Common myeloid progenitor, CD34-positive (primary cell): Measurements from ENCODE around the gene B3GNT5.

Experiments
- CTCF ChIA-PET: fragments of 350-600 bp; sonication (Branson Sonifier 250); formaldehyde crosslinking; loops from one replicate; lab custom pipeline; 2021; ENCODE audit warnings: antibody characterized with exemption; lab: Charles Lee
- POLR2A ChIA-PET: fragments of 350-600 bp; sonication (Branson Sonifier 250); formaldehyde crosslinking; loops from one replicate; lab custom pipeline; 2021; ENCODE audit warnings: antibody characterized with exemption; lab: Charles Lee
- DNase-seq, 3 donors: peaks; one replicate each; pipeline versions ENCODE4 v3.0.0 to v3.0.0-alpha.2; 2013
- H3K27ac ChIP-seq, 2 experiments: 1 replicate in 1 of 2; 2 replicates in 1 of 2; pipeline ENCODE4 v1.7.0; 2013; ENCODE audit warnings: inconsistent platforms in 2 of 2, low read length in 2 of 2, mild to moderate bottlenecking in 2 of 2, low read depth in 1 of 2, moderate library complexity in 1 of 2; ENCODE audit not compliant: severe bottlenecking in 2 of 2, insufficient read depth in 1 of 2, poor library complexity in 1 of 2
- H3K27me3 ChIP-seq, 5 experiments: replicated peaks in 2 of 5; 1 replicate in 3 of 5; 2 replicates in 2 of 5; pipeline versions ENCODE4 v1.6.1 to v1.7.0; 2013; ENCODE audit warnings: low read length in 4 of 5, mild to moderate bottlenecking in 2 of 5, moderate library complexity in 2 of 5, inconsistent platforms in 1 of 5; ENCODE audit not compliant: insufficient read depth in 5 of 5, control insufficient read depth in 4 of 5
- H3K36me3 ChIP-seq, 4 experiments: 1 replicate in 2 of 4; 2 replicates in 2 of 4; pipeline versions ENCODE4 v1.6.1 to v1.7.0; 2013; ENCODE audit warnings: low read length in 3 of 4, control low read depth in 1 of 4, mild to moderate bottlenecking in 1 of 4; ENCODE audit not compliant: control insufficient read depth in 4 of 4, insufficient read depth in 4 of 4
- H3K4me1 ChIP-seq, 4 experiments: 1 replicate in 3 of 4; 2 replicates in 1 of 4; pipeline versions ENCODE4 v1.6.1 to v1.7.1; 2013; ENCODE audit warnings: low read length in 3 of 4, mild to moderate bottlenecking in 3 of 4, control low read depth in 1 of 4, inconsistent platforms in 1 of 4, moderate library complexity in 1 of 4; ENCODE audit not compliant: control insufficient read depth in 4 of 4, insufficient read depth in 4 of 4; ENCODE audit errors: control extremely low read depth in 1 of 4
- H3K4me3 ChIP-seq, 7 experiments: 1 replicate in 4 of 7; 2 replicates in 3 of 7; pipeline versions ENCODE4 v1.5.1 to v1.7.0; 2013; ENCODE audit warnings: mild to moderate bottlenecking in 7 of 7, low read length in 6 of 7, moderate library complexity in 6 of 7, inconsistent platforms in 2 of 7, low read depth in 2 of 7, control low read depth in 1 of 7; ENCODE audit not compliant: insufficient read depth in 4 of 7, control insufficient read depth in 1 of 7; ENCODE audit errors: extremely low read depth in 1 of 7
- H3K9me3 ChIP-seq, 5 experiments: 1 replicate in 4 of 5; 2 replicates in 1 of 5; pipeline versions ENCODE4 v1.6.1 to v1.7.1; 2013; ENCODE audit warnings: low read length in 4 of 5, mild to moderate bottlenecking in 2 of 5, inconsistent platforms in 1 of 5, low read depth in 1 of 5, moderate library complexity in 1 of 5; ENCODE audit not compliant: control insufficient read depth in 4 of 5, insufficient read depth in 2 of 5; ENCODE audit errors: control extremely low read depth in 1 of 5
- WGBS: methylation state at CpG from one replicate; pipeline ENCODE4 v1.1.5; 2013; ENCODE audit not compliant: insufficient coverage; 5-methylcytosine and 5-hydroxymethylcytosine counted together

B3GNT5 gene

DNA sequence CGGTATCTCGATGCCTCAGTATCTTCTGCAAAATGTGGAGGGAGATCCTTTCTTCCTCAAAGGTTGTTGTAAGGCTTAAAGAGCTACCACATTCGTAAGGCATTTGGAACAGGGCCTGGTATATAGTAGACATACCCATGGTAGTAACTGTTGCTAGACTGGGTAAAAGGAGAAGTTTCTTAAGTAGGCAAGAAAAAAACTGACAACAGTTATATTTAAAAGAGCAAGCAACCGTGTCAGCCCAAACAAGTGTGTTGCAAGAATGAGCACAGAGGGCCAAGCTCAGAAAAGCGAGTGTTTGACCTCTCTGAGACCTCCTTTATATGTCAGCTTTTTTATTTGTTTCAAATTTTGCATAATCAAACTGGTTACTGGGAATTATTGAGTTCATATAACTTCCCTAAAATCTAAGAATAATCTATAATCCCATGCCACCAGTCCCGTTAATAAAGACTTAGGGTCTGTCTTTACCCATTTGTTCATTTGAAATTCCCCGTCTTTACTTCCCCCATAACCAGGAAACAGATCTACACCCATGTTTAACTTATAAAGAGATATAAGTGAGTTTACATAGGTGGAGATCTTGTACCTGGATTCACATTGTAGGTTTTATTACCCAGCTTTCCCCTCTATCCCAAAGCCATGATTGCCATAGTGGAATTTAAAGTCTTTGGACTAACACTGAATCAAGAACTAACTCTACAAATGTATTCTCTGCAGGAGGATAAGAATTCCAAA, 7.3 kb downstream of the B3GNT5 start:
- no peaks in the 10 kb centered on the region for H3K27me3 ChIP-seq
- peak in 2 of 3 donors; percentile 82 to 87 for DNase-seq
- ChIA-PET POLR2A (interaction anchor here (0.7 to 1.2 kb wide), 3 partner anchors 9 to 770 kb away, joined by 3 read pairs; no protein-coding TSS in a partner anchor), CTCF (interaction anchor here (1.0 to 2.5 kb wide), 6 partner anchors 16 to 124 kb away, joined by 3 to 10 read pairs (median 4); no protein-coding TSS in a partner anchor)
- H3K4me3 ChIP-seq, result peak overlapping the region in 3 of 7 experiments; percentile 22 to 41 (median 28)
- H3K9me3 ChIP-seq, result no peaks in the 10 kb centered on the region
- H3K27ac ChIP-seq, result peak overlapping the region in 1 of 2 experiments; percentile 71
- WGBS, result 13% methylated on average over 4 of the region's 7 CpGs
- peaks cover 0 to 5% (median 0%) of the 10 kb centered on the region in 4 experiments for H3K36me3 ChIP-seq
- H3K4me1 ChIP-seq, result peaks cover 20 to 68% (median 46%) of the 10 kb centered on the region in 4 experiments

DNA sequence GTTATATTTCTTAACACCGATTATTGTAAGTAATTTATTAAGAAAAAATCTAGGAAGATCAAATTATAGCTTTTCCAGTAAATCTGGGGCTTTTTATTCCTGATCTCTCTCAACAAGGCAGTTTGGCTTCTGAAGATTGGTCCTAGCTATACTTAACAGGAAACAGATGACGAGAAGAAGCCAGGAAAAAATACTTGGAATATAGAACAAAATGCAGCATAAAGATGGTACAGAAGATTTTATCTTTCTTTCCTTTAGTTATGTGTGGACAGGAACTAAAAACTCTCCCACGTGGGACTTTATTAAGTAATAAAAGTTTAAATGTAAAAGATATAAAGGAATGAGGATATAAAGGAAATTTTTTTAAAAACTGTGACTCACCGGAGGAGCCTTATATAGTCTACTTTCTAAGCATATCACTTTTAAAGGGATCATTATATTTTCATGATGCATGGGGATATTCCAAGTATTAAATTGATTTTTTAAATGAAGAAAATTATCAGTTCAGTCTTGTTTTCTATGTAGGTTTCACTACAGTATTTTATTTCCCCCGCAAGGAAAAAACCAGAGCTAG, 8.2 kb downstream of the B3GNT5 start:
- Histone ChIP-seq H3K36me3 (peaks cover 0 to 10% (median 0%) of the 10 kb centered on the region in 4 experiments), H3K4me1 (peaks cover 20 to 70% (median 51%) of the 10 kb centered on the region in 4 experiments), H3K9me3 (no peaks in the 10 kb centered on the region), H3K4me3 (no peak overlapping the region), H3K27ac (no peak overlapping the region), H3K27me3 (no peaks in the 10 kb centered on the region)
- WGBS, result no CpG with 5 or more reads among the region's 5 CpGs
- no peak for DNase-seq
- CTCF ChIA-PET, result interaction anchor here (2.5 kb wide), 2 partner anchors 76 to 123 kb away, joined by 9 to 10 read pairs; no protein-coding TSS in a partner anchor
- POLR2A ChIA-PET, result interaction anchor here (0.6 to 1.0 kb wide), 2 partner anchors 24 to 123 kb away, joined by 3 to 4 read pairs; no protein-coding TSS in a partner anchor

DNA sequence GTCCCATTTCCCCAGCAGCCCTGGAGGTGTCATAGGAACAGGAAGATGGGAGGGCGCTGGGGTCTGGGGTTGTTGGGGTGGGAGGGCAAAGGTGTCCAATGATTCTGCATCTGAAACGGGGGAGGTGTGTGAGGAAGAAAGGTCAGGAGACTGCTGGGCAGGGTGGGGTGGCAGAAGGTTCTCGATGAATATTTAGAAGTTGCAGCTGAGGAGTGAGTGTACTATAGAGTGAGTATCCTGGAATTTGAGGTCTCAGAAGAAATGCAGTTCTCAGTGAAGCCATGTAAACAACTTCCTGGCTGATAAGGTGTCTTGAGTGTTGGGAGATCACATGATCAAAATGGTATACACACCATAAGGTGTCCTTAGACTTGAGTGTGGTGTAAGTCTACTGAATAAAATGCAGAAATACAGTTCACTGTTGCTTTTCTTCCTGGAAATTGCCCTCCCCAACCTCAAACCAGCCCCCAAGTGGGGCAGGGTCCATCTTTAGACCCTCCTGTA, 9.9 kb downstream of the B3GNT5 start:
- 90% methylated on average over 3 of the region's 3 CpGs for WGBS
- no peak for DNase-seq
- ChIA-PET CTCF (interaction anchor here (1.2 to 2.5 kb wide), 2 partner anchors 9 to 121 kb away, joined by 3 to 9 read pairs; partner anchors contain the start of gene B3GNT5), POLR2A (interaction anchor here (1.5 kb wide), 1 partner anchor 50 kb away, joined by 3 read pairs; no protein-coding TSS in a partner anchor)
- Histone ChIP-seq H3K4me3 (no peak overlapping the region), H3K4me1 (peaks cover 20 to 73% (median 51%) of the 10 kb centered on the region in 4 experiments), H3K27ac (no peak overlapping the region), H3K36me3 (peaks cover 0 to 20% (median 0%) of the 10 kb centered on the region in 4 experiments), H3K27me3 (no peaks in the 10 kb centered on the region), H3K9me3 (no peaks in the 10 kb centered on the region)

DNA sequence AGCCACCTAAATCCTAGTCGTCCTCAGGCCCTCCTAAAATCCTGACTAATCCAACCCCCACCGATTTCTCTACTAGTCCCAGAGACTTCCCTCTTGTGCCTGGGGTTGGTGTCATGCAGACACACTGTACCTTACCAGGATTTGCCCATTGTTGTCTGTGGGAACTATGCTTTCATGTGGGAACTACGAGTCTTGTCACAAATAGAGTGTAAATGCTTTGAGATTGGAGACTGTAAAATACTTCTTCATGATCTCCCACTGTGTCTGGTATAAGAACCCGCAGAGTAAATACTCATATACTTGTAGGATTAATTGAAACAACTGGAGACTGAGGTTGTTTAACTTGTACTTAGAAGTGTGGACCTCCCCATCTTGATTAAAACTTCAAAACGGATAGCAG, 11.2 kb downstream of the B3GNT5 start:
- 67% methylated on average over 2 of the region's 5 CpGs for WGBS
- Histone ChIP-seq H3K27me3 (no peaks in the 10 kb centered on the region), H3K4me3 (no peak overlapping the region), H3K9me3 (no peaks in the 10 kb centered on the region), H3K27ac (peak overlapping the region in 1 of 2 experiments; percentile 20), H3K36me3 (peaks cover 0 to 16% (median under 1%) of the 10 kb centered on the region in 4 experiments), H3K4me1 (peaks cover 20 to 68% (median 48%) of the 10 kb centered on the region in 4 experiments)
- ChIA-PET POLR2A (no interaction called here), CTCF (interaction anchor here (1.9 kb wide), 1 partner anchor 11 kb away, joined by 6 read pairs; the partner anchor contains the start of gene B3GNT5)
- no peak for DNase-seq

DNA sequence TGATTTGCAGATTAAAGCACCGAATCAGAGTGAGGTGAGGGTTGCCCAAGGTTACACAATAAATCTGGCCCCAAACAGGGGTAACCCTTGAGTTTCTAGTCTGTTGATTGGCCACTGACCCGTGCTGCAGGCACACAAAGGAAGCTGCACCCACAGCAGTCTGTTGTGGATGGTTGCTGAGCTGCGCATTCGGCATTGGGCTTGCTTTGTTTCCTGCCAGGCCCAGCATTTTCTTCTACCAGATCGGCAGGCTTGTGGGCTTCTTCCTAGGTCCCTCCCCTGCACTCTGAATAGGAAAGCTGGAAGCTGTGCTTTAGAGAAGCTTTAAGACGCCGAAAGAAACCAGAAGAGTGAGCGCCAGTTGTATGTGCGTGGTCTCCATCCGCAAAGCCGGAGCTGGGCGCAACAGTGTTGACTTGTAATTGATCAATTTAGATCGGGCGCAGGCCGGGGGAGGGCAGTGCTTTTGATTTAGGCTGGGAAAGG, 12.1 kb downstream of the B3GNT5 start:
- no peaks in the 10 kb centered on the region for H3K27me3 ChIP-seq
- CTCF ChIA-PET, result interaction anchor here (0.7 to 1.9 kb wide), 12 partner anchors 9 to 163 kb away, joined by 3 to 6 read pairs (median 3); partner anchors contain the start of genes B3GNT5 and MCF2L2
- no peaks in the 10 kb centered on the region for H3K9me3 ChIP-seq
- DNase-seq, result peak in 2 of 3 donors; percentile 84 to 86
- peaks cover 17 to 59% (median 40%) of the 10 kb centered on the region in 4 experiments for H3K4me1 ChIP-seq
- WGBS, result 55% methylated on average over 12 of the region's 15 CpGs
- POLR2A ChIA-PET, result interaction anchor here (0.6 to 1.2 kb wide), 5 partner anchors 12 to 71 kb away, joined by 3 to 6 read pairs (median 3); partner anchors contain the start of gene B3GNT5
- H3K36me3 ChIP-seq, result peaks cover 0 to 26% (median 5%) of the 10 kb centered on the region in 4 experiments
- H3K27ac ChIP-seq, result peak overlapping the region; percentile 6 to 11
- peak overlapping the region in 4 of 7 experiments; percentile 3 to 46 (median 18) for H3K4me3 ChIP-seq

DNA sequence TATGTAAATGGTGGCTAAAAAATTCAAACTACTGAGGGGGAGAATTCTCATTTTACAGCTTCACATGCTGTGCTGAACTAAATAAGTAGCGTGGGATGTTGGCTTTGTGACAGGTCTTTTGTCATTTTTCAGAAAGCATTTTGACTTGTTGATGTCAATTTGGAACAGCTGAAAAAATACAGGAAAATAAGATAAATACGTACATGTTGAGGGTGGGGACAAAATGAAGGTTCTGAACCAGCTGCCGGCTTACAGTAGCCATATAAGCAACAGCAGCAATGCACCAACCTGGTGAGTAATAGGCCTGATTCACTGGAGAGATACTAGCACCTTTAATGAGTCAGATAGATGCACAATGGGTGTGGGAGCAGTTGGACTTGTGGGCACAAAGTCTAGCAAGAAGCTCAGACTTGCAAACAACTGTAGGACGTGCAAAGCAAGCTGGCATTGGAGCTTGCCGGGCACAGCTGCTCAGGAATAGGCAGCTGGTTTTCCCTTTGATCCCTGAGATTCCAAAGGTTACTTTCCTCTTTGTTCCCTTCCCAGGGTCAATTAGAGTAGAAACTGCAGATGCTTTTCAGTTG, 12.9 kb downstream of the B3GNT5 start:
- peak overlapping the region in 1 of 7 experiments; percentile 6 for H3K4me3 ChIP-seq
- POLR2A ChIA-PET, result interaction anchor here (1.1 to 1.2 kb wide), 2 partner anchors 12 to 36 kb away, joined by 3 to 6 read pairs; partner anchors contain the start of gene B3GNT5

More for the DNA sequence above, 12.9 kb downstream of the B3GNT5 start:
- peak overlapping the region; percentile 6 to 11 for H3K27ac ChIP-seq
- 91% methylated on average over 5 of the region's 5 CpGs for WGBS
- CTCF ChIA-PET, result interaction anchor here (0.7 to 1.9 kb wide), 13 partner anchors 10 to 163 kb away, joined by 3 to 6 read pairs (median 3); partner anchors contain the start of genes B3GNT5 and MCF2L2
- H3K4me1 ChIP-seq, result peaks cover 10 to 51% (median 32%) of the 10 kb centered on the region in 4 experiments
- H3K27me3 ChIP-seq, result no peaks in the 10 kb centered on the region
- H3K36me3 ChIP-seq, result peaks cover 0 to 32% (median 8%) of the 10 kb centered on the region in 4 experiments
- H3K9me3 ChIP-seq, result no peaks in the 10 kb centered on the region
- peak in 2 of 3 donors; percentile 48 to 68 for DNase-seq
